ENCODE results near the gene SYNE1. TPM values are rescaled to one million over a fixed set of nuclear protein-coding genes. Genes with fewer than 3 reads are reported as not detected.

The SYNE1 gene
- total RNA-seq, 1 experiment from 2014 or later: 3.0 TPM

GRCh38 chr6:152356662-152357061 is 280.5 kb downstream of the SYNE1 start:
- Histone ChIP-seq H3K14ac (ENCODE audit: insufficient read depth, low read length) (no peak overlapping the region), H3K56ac (ENCODE audit: insufficient read length, low read depth, low read length) (no peak overlapping the region), H4K20me1 (ENCODE audit: control insufficient read depth, insufficient read depth, insufficient read length) (no peaks in the 10 kb centered on the region), H3K79me2 (ENCODE audit: insufficient read depth, low read length) (no peaks in the 10 kb centered on the region), H2BK20ac (ENCODE audit: low read depth, low read length, poor library complexity, severe bottlenecking) (no peak overlapping the region), H3K27me3 (ENCODE audit: insufficient read depth, low read length) (no peaks in the 10 kb centered on the region), H2BK15ac (ENCODE audit: low read depth, low read length) (no peak overlapping the region), H3K79me1 (ENCODE audit: insufficient read depth, low read depth, low read length, poor library complexity, severe bottlenecking) (no peaks in the 10 kb centered on the region), H2AFZ (ENCODE audit: low read length) (no peak overlapping the region), H2AK5ac (ENCODE audit: insufficient read length, low read length) (no peak overlapping the region), H3T11ph (ENCODE audit: low read length) (no peak overlapping the region), H4K8ac (replicated peaks; ENCODE audit: insufficient read length, low read depth, low read length) (no peak overlapping the region), H3K4ac (ENCODE audit: low read depth, low read length) (no peak overlapping the region), H3K23me2 (ENCODE audit: insufficient read length, low read depth, low read length, poor library complexity, severe bottlenecking) (no peaks in the 10 kb centered on the region), H3K4me2 (ENCODE audit: insufficient read depth, insufficient read length, low read length) (no peak overlapping the region), H3K18ac (ENCODE audit: insufficient read length, low read depth, low read length) (no peak overlapping the region), H3K9me3 (ENCODE audit: control insufficient read depth, low read depth, low read length) (no peaks in the 10 kb centered on the region), H3K4me1 (ENCODE audit: insufficient read depth, low read length) (no peaks in the 10 kb centered on the region), H2BK5ac (ENCODE audit: insufficient read length, low read length) (no peak overlapping the region), H3K23ac (ENCODE audit: insufficient read length, low read depth, low read length) (no peak overlapping the region), H3K9ac (ENCODE audit: extremely low read depth, insufficient read length, low read length) (no peak overlapping the region), H3K27ac (ENCODE audit: insufficient read length, low read depth, low read length) (no peak overlapping the region), H4K5ac (ENCODE audit: insufficient read length, low read depth, low read length) (no peak overlapping the region), H4K91ac (ENCODE audit: insufficient read length, low read depth, low read length) (no peak overlapping the region), H2BK12ac (ENCODE audit: insufficient read length, low read depth, low read length) (no peak overlapping the region), H2BK120ac (ENCODE audit: low read depth, low read length, poor library complexity, severe bottlenecking) (no peak overlapping the region)
- no CpG with 5 or more reads among the region's 2 CpGs for WGBS (ENCODE audit: extremely low coverage, insufficient read length, low lambda C conversion rate)
- Mint-ChIP-seq H3K9me3 (no peaks in the 10 kb centered on the region), H3K4me3 (no peak overlapping the region), H3K27ac (no peak overlapping the region), H3K36me3 (ENCODE audit: insufficient read depth in 1 of 3, low read depth in 3 of 3) (no peaks in the 10 kb centered on the region), H3K27me3 (ENCODE audit: low read depth) (no peaks in the 10 kb centered on the region), H3K4me1 (peaks cover 2 to 3% of the 10 kb centered on the region in 2 experiments; a peak in 2 of 4 replicates)
- peak; percentile 62 for TF ChIP-seq CTCF (conservative IDR thresholded peaks at IDR 0.05)
- no peak for DNase-seq
